SK-N-DZ (cell line): ENCODE results near the gene TGM5.
"Not testable (repeated sequence)": the region's sequence is repeated elsewhere in the genome, so short reads cannot be mapped to it uniquely, and the experiment has no call there.

Experiments
- DNase-seq: peaks from one replicate; pipeline ENCODE4 v3.0.0-alpha.2; 2015; ENCODE audit warnings: low spot score

TGM5 gene

DNA sequence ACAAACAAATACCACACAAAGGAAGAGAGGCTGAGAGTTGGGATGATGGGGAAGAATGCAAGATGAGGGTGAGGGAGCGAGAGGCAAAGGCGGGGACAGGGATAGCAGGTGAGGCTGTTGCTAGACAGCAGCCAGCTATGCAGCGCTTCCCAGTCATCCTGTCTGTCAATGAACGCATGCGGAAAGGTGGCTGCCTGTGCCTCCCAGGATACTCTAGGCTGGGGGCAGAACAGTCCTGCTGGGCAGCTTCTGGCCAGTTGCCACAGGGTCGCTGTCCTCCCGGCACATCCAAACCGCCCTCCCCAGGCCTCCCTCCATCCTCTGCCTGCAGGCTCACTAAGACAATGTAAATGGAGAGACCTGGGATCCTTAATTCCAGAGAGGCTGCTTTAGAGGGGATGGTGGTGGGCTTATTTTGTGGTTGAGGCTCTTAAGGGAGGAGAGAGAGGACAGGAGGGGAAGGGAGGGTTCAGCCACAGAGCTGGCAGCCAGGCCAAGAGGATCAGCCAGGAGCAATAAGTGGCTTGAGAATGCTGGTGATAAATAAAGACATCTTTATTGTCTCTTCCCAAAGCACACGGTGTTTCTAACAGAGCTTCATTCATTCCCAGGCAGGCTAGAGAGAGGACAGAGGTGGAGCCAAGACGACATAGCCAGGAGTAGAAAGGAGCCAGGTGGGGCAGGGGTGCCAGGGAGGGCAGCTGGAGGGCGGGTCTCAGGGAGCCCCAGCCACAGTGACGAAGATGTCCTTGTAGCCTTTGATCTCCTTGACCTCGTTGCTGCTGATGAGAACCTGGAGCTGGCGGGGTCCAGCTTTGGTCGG lies 9.2 kb upstream of the TGM5 start:
- DNase-seq = no peak

DNA sequence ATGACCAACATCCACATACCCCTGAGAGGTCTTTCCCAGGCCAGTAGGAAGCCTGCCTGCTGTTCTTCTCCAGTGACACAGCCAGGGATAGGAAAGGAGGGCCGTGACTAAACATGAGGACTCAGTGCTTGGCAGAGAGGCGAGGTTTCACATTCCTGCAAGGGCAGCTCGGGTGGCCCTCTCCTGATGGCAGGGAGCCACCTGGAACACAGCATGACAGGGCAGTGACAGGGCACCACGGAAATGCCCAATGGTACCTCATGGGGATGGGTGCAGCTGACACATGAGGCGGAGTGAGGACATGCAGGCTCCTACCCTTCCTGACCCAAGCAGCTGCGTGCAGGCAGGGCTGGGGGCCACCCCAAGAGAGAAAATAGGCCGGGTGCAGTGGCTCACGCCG lies 7.4 kb upstream of the TGM5 start:
- no peak for DNase-seq

DNA sequence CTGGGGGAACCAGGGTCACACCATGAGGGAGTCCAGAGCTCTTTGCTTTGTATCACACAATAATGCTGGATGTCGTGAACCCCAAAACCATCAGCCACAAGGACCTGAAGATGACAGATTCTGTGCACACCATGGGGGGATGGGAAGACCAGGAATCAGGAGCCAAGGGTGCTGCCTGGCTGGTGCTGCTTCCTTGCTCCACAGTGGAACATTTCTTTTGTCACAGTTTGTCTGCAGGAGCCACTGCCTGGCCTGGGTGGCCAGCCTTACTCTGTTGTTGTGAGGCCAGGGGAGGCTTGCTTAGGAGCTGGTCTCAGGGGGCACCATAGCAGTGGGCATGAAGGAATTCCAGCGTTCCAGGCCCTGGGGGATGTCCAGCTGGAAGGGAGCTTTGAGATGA lies 6.5 kb upstream of the TGM5 start:
- no peak for DNase-seq

DNA sequence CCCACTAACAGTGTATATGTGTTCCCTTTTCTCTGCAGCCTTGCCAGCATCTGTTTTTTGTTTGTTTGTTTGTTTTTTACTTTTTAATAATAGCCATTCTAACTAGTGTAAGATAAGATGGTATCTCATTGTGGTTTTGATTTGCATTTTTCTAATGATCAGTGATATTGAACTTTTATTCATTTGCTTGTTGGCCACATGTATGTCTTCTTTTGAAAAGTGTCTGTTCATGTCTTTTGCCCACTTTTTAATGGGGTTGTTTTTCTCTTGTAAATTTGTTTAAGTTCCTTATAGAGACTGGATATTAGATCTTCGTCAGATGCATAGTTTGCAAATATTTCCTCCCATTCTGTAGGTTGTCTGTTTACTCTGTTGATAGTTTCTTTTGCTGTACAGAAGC lies 5.2 kb upstream of the TGM5 start:
- DNase-seq = not testable (repeated sequence)

DNA sequence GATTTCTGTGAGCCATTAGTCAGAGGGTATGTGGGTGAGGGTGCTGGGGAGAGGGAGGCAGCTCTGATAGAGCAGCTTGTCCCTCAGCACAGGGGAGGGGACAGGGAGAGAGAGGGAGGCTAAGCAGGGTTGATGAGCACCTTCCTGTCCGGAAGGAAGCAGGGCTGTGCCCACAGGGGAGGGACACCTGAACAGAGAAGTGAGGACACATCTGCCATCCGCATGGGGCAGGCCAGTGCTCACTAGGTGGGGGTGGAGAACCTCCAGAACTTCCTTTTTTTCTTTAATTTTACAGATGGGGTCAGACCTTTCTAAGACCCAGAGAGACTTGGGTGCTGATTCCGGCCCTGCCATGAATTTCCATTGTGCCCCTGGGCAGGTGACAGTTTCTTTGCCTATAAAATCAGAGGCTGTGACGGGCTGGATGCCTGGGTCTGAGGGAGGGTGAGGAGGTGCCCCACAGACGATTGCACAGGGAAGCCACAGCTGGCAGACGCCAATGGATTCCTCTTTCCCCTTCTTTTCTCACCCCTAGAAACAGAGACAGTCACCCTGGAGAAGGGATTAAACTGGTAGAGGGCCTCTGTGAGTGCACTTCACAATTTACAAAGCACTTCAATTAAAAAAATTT lies 4.1 kb upstream of the TGM5 start:
- no peak for DNase-seq

DNA sequence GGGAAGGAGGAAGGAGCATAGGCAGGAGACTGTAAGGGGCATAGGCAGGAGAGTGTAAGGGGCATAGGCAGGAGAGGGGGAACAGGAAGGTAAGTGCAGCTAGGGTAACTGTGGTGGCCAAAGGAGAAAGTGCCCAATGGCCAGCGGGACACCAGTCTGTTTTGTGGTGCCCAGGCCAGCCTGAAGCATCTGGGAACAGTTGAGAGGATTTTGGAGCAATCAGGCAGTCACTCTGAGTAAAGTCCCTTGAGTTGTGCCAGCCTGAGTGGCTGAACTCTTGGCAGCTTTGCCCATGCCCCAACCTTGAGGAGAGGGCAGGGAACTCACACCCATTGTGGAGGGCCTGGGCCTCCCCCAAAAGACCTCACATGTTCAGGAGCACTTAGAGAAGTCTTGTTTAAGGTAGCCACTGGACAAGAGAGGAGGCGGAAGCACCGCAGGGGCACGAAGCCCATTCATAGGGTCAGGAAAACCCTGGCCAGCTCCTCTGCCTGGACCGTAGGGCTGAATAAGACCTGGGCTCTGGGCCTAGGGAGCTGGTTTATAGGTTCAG lies 3.5 kb upstream of the TGM5 start:
- no peak for DNase-seq

DNA sequence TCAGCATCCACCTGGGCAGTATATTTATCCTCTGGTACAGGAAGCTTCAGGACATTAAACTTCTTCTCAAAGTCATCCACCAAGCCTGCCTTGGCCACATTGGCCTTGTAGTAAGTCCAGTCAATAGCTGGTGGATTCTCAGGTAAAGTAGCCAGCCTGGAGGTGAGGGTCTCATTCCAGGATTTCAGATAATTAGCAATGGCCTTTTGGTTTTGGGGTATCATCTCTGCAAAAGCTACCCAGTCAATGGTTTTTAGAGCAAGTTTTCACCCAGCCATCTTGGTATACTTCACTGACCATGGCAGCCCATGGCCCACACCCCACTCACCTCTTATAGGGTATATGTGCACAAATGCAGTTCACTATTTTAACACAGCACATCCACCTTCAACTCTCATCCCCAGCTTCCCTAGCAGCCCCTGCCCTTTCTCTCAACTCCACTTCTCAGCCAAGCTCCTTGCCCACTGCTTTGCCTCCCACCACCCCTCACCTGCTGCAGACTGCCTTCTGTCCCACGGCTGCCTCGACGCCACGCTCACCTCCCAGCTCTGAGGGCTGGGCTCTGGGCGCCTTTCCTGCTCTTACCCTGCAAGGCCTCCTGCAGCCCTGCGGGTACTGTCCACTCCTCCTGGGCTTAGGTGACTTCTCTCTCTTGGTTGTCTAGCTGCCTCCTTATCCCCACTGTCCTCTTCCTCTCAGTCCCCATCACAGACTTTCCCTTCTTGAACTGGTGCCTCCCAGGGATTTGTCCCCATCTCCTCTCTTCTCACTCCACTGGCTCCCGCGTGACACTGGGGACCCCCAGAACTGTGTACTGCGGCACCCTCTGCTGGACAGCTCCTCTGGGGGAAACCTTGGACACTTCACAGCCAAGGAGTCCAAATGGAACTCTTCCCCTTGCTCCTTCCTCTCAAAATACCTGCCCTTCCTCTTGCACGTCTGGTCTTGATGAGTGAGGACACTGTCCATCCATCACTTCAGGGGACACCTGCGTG lies 1.7 kb upstream of the TGM5 start:
- peak; percentile 22 for DNase-seq

DNA sequence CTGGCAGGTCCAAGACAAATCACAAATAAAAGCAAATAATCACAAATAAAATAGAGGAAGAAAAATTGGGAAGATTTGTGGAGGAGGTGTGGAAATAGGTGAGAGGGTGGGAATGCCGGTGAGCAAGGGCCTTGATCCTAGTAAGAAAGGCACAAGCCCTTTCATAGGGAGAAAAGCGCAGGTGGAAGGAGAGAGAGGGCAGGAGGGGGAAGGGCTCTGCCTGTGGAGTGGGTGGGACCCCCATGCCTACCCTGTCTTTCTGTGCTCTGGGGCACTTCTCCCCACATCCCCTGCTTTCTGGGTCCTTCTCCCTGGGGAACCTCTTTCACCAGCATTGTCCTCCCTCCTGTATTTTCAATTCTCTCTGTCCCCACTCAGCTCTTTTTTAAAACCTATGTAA lies 711 bp upstream of the TGM5 start:
- DNase-seq = no peak

DNA sequence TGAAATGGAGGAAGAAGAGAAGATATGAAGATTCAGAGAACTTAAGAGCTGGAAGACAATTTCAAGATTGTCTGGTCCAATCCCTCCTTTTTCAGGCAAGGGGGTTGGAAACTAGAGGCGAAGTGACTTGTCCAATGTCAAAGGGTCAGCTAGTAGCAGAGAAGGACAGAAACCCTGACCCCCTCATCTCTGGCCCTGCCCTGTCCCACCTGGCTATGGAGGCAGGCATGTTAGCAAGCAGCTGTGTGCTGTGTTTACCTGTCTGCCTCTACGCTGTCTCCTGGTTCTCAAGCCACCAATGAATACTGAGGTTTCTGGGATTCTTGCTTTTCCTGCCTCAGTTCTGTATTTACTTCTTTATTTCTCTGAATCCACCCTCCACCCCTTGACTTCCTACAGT lies 342 bp downstream of the TGM5 start:
- DNase-seq = no peak

DNA sequence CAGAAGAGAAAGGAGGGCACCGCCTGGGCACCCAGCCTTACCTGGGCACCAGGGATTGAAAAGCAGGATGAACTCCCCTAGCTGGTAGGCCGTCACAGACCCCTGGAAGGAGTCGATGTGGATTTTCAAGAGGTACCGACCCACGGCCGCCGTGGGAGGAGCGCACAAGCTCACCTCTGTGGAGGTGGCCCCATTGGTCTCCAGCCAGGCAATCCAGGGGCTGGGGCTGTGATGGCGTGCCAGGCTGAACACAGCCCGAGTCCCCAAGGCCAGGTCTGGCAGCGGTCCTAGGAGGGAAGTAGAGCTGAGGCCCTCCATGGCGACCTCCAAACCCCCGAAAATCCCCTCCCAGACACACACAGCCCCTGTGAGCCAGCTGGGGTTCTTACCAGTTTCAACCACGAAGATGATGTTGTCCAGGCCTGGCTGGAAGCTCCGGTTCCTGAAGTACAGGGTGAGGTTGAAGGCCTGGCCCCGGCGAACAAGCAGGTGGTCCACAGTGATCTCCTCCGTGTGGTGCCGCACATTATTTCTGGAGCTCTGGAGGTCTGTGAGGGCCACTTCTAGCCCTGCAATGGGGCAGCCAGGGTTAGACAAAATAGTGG lies 6.6 kb downstream of the TGM5 start:
- DNase-seq = no peak

DNA sequence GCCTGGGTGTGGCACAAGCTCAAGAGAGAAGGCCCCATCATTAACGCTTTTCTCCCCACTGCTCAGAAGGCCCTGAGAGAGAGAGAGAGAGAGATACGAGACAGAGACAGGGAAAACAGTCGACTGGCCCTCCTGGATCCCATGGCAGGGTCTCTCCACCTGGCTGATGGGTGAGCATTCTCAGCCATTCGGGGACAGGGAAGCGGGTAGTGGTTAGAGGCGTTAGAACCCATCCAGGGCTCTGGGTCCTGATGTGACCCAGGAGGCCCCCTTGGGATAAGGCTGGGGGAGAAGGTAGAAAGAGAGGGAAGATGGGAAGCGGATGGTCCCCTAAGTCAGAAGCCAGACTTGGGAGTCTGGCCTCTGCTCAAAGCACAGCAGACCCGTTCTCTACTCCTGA lies 7.9 kb downstream of the TGM5 start:
- DNase-seq = no peak

DNA sequence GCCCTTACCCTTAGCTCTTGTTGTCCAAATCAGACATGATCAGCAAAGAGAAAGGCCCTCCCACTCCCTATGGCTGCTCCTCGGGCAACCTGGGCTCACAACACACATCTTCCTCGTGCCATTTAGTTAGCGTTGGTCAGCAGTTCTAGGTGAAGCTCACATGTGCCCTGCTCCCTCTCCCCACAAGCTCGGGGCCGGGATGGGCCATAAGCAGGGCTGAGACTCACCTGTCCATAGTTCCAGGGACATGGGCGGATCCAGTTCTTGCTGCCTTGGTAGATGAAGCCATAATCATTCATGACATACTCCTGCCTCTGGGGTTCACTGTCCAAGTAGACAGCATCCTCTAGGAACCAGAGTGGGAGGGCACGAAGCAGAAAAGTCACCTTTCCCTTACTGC lies 10.4 kb downstream of the TGM5 start:
- DNase-seq = no peak

DNA sequence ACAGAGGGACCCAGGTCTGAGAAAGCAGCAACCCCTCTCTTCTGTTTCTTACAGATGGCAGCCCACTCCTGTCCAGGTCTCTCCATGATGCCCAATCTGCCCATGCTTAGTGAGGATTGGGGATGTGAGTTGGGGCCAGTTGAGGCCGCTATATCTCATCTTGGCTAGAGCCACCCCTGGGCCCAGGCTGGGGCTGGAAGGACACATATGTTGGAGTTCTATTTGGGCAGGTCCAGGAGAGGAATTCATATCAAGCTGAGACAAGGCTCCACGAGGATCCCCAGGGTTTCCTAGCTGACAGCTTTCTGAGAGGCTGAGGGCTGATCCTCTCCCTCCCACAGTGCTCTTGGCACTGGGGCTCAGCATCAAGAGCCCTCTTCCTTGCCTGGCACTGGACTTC lies 11.4 kb downstream of the TGM5 start:
- DNase-seq = no peak

DNA sequence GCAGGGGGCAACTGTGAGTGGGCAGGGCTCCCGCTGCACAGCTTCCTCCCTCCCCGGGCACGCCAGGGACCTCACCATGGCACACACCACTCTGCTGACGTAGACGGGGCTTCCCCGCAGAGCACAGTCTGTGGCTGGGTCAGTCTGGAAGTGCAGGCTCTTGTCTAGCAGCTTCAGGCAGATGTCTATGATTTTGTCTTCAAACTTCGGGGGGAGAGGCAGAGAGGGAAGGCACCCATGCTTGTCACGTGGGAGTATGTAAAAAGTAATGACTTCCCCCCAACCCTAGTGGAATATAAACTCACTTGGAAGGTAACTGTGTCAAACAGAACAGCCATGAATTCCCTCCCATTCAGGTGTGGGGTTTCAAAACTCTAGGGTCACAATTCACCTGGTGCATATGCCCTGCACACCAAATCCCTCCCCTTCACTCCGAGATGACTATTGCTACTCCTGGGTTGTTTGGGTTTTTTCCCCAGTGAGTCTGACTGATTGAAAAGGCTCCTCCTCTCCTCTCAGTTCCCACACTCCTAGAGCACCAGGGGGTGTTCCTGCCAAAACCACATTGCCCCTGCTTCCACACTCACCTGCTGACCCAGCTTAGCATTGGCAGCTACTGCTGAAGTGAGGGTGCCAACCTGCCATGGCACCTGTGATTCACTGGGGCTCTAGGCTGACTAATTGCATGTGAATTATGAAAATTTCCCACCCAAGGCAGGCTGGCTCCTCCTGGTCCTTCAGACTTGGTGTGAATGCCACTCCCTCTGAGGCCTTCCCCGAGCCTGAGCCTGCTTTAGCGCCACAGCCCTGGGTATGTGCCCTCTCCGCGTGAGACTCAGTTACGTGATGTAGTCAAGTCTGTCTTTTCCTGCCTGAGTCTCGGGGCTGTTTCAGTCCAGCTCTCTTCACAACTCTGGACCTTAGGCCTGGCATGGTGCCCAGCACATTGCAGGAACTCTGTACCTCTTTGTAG lies 13.0 kb downstream of the TGM5 start:
- no peak for DNase-seq

DNA sequence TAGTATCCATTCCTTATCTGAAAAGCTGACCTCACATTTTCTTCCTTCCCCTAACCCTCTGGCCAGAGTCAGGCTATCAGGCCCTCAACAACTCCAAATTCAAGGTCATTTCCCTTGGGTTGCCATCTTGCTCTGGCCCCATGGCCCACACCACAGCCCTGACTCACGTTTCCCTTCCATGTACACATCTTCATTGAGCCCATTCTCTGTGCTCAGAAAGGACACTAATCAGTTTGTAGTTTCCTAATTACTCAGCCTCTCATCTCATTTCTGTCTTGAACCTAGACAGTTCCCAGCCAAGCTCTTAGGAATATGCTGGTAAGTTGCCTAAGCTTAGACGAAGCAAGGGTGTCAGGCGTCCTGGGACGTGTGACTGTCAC lies 14.9 kb downstream of the TGM5 start:
- DNase-seq = no peak

DNA sequence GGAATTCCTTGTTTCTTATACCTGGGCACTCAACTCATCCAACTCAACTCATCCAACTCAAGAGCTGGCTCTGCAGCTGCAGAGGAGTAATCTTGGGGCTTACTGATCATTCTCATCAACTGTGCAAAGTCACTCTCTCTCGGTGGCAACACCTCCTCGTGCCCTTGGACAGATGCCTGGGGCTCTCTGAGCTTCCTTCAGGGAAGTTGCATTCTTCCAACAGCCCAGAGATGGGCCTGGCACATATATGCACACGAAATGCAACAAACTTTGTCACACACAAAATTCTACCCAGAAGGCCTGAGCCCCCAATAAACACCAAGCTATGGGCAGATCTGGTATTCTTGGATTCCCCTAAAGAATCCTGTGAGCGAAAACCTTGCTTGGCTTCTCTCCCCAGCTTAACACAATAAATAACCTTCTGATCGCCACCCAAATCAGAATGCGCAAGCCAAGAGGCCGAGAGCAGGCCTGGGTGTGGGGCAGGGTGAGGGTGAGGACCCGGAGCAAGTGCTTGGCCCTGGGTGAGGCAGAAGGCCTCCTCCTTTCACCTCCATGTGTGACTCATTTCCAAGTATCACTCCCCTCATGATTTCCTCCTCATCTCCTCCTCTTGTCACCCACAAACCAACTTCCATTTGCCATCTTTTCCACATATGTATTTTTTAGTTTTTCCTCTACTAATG lies 15.4 kb downstream of the TGM5 start:
- no peak for DNase-seq

DNA sequence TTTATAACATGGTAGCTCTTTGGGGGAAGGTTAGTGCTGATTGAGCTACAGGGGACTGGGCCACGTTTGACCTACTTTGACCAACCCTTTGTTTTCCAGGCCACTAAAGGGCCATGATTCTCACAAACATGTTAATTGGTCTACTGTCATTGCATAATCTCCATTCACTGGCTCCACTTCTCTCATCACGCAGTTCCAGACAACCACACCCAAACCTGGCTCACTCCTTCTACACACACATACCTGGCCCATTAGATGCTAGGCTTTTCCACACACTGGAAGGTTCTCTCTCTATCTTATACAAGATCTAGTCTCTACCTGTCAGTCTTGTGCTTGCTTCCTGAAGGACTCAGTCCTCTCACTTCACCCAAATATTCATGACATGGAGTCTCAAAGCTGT lies 15.9 kb downstream of the TGM5 start:
- no peak for DNase-seq

DNA sequence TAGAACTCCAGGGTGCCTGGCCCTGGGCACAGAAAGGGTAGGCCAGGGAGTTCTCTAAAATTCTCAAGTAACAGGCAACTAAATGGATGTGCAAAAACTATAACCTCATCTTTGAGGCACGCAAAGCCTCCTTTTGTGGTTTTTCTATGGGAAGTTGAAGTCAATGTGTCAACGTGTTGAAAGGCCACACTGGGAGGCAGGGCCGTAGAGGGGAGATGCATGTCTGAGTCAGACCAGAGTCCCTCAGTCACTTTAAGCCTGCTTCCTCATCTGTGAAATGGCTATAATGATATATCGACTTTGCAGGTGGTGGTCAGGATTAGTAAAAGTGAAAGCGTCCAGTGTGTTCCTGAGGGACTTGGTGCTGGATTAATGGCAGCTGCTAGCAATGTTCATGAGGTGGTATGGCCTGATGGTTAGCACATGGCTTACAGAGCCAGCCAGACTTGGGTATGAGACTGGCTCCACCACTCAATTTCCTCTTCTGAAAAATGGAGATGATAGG lies 17.0 kb downstream of the TGM5 start:
- no peak for DNase-seq

DNA sequence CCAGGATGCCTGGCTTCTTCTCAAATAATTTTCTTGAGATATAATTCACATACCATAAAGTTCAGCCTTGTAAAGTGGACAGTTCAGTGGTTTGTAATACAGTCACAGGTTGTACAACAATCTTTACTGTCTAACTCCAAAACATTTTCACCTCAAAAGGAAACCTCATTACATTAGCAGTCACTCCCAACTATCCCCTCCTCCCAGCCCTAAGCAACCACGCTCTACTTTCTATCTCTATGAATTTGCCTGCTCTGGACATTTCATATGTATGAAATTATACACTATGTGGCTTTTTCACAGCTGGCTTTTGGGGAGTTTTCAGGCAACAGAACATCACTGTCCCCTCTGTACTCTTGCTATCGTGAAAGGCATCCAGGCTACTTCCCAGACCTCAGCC lies 17.5 kb downstream of the TGM5 start:
- no peak for DNase-seq
